Articular chondrocyte of knee joint (primary cell): ENCODE results near the gene SCNM1. TPM values are rescaled to one million over a fixed set of nuclear protein-coding genes. Genes with fewer than 3 reads are reported as not detected.

Experiments used
- total RNA-seq: library from RNA; depleted of rRNA; stranded (reverse); fragments of >200 nt; gene quantifications from 2 replicates; pipeline ENCODE4 v1.2.3, GENCODE V29; 2012

Gene SCNM1, protein sequence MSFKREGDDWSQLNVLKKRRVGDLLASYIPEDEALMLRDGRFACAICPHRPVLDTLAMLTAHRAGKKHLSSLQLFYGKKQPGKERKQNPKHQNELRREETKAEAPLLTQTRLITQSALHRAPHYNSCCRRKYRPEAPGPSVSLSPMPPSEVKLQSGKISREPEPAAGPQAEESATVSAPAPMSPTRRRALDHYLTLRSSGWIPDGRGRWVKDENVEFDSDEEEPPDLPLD
- total RNA-seq, result 26.9 and 37.2 TPM in 2 replicates

DNA sequence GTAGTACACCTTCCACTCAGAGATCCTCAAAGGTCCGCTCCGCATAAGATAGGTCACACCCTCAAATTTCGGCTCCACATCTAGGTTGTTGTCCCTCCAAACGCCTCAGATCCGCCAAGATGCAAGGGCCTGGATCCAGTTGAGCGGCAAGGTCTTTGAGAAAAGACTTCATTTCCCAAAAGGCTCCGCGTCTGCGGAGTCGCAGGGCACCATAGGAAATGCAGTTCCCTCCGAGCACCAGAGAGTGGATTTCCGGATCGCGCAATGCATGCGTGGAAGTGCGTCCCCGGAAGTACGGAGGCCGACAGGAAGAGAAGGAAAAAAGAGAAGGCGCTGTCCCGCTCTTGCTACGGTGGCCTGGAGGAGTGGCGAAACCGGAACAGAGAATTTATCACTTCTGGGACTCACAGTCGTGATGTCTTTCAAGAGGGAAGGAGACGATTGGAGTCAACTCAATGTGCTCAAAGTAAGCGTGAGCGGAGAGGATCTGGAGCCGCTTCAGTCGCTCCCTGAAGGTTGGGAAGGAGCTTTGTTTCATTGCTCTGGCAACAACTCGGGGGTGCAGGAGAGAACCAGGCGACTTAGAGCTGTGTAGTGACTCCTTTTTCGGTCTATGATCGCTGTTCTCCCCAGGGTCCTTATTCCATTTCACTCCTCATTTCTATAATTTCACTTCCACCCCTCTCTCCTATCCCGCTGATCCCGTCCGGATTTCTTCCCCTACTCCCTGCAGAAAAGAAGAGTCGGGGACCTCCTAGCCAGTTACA is at the start of gene SCNM1, which contains the start of gene LYSMD1:
TSS of gene SCNM1 (plus strand) at position 407 of the 767 bp plus-strand sequence. CDS start at position 416, 9 bp downstream.
TSS of gene LYSMD1 (minus strand) at position 165 of the 767 bp plus-strand sequence. CDS start 644 bp downstream, outside the sequence.

DNA sequence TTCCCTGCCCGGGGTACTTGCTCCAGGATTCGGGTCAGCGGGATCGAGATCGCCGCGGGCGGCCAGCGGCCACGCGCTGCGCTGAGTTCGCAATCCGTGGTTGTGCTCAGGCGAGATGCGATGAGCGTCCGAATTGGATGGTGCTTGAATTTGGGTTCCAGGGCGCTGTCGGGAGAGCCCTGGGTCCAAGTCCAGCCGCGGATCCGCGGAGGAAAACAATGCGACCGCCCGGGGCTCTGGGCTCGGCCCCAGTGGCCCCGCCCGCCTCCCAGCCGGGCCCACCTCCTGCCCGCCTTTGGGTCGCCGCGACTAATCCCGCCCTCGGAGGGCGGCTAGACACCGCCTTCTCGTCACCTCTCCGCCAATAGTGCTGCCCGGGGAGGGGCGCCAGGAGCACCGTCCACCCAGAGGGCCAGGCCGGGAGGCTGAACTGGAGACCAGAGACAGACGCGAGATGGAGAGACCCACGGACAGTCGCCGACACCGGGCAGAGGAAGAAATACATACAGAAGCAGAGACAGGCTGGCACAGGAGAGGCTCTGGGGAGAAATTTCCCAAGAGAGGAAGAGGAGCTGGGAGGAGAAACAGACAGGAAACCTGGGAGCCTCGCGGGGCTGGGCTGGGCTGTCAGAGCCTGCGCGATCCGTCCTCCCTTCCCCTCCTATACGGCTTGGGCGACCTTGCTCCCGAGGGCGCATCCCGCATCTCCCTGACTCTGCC is 19.4 kb upstream of the SCNM1 start, which contains the start of gene SEMA6C:
TSS of gene SEMA6C (minus strand) at position 220 of the 720 bp plus-strand sequence. CDS start 4,010 bp downstream, outside the sequence.

DNA sequence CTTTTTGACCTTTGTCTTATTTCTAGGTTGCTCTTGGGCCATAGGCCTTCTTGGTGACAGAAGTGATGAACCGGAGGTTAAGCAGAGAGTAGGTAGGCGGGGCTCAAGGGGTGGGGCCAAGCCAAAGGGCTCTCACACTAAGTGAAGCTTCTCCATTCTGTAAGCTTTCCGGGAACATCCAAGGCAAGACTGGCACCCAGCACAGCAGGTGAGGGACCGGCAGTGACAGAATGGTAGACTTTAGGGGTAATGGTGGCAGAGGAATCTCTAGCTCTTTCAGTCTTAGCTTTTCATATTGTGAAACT is 9.5 kb upstream of the SCNM1 start, which contains the start of gene TNFAIP8L2:
TSS of gene TNFAIP8L2 (plus strand) at position 135 of the 305 bp plus-strand sequence. CDS start 2,049 bp downstream, outside the sequence.

DNA sequence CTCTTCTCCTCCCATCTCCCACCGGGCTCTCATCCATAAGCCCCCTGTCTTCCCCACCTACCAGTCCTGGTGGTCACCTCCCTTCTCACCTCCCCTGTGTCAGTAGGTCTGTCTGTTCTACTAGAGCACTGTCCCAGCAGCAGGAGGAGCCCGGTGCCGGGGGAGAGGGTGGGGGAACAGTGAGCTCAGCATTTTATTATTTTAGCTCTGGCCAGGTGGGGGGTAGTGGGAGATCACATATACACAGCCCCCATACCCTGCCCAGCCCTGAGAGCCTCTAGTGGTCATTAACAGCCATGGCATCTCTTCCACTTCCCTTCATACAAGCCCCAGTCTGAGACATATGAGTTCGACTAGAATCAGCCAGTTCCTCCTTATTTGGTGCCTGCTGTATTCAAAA is 9.9 kb downstream of the SCNM1 start, which contains the start of gene TMOD4:
TSS of gene TMOD4 (minus strand) at position 119 of the 400 bp plus-strand sequence. CDS start 1,106 bp downstream, outside the sequence.

DNA sequence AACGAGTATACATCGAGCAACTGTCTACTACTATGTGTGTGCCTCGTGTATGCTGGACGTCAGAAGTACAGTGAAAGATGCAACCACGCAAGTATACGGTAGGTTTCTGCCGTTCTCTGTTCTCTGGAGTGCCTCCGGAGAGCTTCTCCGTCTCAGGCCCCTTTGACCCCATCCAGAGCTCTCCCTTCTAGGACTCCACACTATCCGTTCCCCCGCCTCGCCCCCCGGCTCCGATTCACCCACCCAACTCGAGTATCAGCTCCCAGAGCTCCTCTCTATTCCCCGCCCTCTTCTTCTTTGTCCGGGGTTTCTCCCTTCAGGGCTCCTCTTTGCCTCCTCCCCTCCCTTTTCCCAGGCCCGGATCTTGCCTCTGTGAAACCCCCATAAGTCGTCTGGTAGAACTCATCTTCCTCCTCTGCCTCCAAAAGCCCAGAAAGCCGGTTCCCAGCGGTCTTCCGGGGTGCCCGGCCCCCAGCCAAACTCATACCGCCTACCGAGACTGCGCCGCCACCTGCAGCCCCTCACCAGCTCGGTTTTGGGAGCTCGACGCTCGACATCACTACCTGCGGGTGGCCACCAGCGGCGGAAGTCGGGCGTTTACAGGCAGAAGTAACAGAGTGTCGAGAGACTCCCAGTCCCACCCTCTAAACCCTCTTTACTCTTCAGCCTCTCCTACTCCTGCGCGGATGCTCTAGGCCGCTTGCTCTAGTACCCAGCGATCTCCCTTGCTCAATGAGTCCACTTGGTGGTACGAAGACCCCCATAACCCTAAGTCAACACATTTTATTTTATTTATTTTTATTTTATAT is 23.9 kb downstream of the SCNM1 start, which contains the start of gene VPS72:
TSS of gene VPS72 (minus strand) at position 561 of the 809 bp plus-strand sequence. CDS start at position 485, 76 bp downstream.

DNA sequence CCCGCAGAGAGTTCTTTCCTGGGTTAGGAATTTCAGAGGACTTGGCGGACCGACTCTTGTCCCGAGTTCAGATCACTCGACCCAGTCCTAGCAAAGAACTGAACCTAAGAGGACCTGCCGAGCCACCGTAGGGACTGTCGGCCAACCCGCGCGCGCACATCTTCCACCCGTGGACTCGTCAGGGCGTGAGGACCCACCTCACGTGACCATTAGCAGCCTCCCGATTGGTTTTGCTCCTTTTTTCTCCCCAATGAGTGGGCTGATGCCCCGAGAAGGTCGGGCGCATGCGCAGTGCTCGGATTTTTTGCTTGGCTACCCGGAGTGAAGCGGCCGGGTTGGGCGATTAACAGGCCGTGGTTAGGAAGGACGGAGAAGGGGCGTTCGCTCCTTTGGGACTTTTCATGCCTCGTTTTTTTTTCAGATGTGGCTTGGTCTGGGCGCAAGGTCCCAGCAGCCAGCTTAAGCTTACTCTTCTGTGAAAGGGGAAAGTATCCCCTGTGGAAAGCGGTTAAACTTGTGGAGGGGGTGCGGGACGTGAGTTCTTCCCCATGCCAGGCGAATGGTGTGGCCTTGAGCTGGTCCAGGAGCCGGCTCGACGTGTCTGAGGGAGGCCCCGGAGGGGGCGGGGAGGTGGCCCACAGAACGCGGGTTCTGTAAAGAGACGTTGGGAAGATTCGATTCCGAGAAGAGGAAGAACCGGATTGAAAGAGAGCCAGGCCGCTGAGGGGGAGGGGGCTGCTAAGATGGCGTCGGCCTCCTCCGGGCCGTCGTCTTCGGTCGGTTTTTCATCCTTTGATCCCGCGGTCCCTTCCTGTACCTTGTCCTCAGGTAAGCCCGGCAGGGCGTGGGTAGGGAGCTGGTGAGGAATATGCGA is 32.5 kb downstream of the SCNM1 start, which contains the start of gene PIP5K1A:
TSS of gene PIP5K1A (plus strand) at position 299 of the 874 bp plus-strand sequence. CDS start at position 744, 445 bp downstream.

Other genes starting within 250 kb of the SCNM1 start
- 41.2 and 44.1 TPM in 2 replicates for gene SETDB1, start 239.8 kb upstream of the SCNM1 start, total RNA-seq
- gene CERS2, start 191.3 kb upstream of the SCNM1 start, total RNA-seq, result 170 and 179 TPM in 2 replicates
- gene ANXA9, start 183.9 kb upstream of the SCNM1 start, total RNA-seq, result 0.22 and 0.39 TPM in 2 replicates
- gene MINDY1, start 159.2 kb upstream of the SCNM1 start, total RNA-seq, result 14.0 and 18.5 TPM in 2 replicates
- 12.3 and 12.6 TPM in 2 replicates for gene PRUNE1, start 157.7 kb upstream of the SCNM1 start, total RNA-seq
- 0.32 and 0.52 TPM in 2 replicates for gene BNIPL, start 129.6 kb upstream of the SCNM1 start, total RNA-seq
- 3.0 and 3.7 TPM in 2 replicates for gene C1orf56, start 118.4 kb upstream of the SCNM1 start, total RNA-seq
- gene CDC42SE1, start 106.5 kb upstream of the SCNM1 start, total RNA-seq, result 41.3 and 48.5 TPM in 2 replicates
- 3.4 and 3.9 TPM in 2 replicates for gene MLLT11, start 105.7 kb upstream of the SCNM1 start, total RNA-seq
- gene GABPB2, start 95.4 kb upstream of the SCNM1 start, total RNA-seq, result 22.0 and 22.9 TPM in 2 replicates
- 1.3 and 1.4 TPM in 2 replicates for gene SEMA6C, start 19.5 kb upstream of the SCNM1 start, total RNA-seq
- not detected in 2 replicates for gene TNFAIP8L2, start 9.5 kb upstream of the SCNM1 start, total RNA-seq
- 7.4 and 9.0 TPM in 2 replicates for gene LYSMD1, start 242 bp upstream of the SCNM1 start, total RNA-seq
- 0.32 and 0.52 TPM in 2 replicates for gene TMOD4, start 9.8 kb downstream of the SCNM1 start, total RNA-seq
- gene VPS72, start 24.1 kb downstream of the SCNM1 start, total RNA-seq, result 32.5 and 34.6 TPM in 2 replicates
- 78.0 and 88.6 TPM in 2 replicates for gene PIP5K1A, start 32.4 kb downstream of the SCNM1 start, total RNA-seq
- 112 and 120 TPM in 2 replicates for gene PSMD4, start 88.6 kb downstream of the SCNM1 start, total RNA-seq
- gene ZNF687, start 116.2 kb downstream of the SCNM1 start, total RNA-seq, result 12.9 and 14.1 TPM in 2 replicates
- gene PI4KB, start 161.3 kb downstream of the SCNM1 start, total RNA-seq, result 43.9 and 44.8 TPM in 2 replicates
- gene RFX5, start 181.1 kb downstream of the SCNM1 start, total RNA-seq, result 30.2 and 34.6 TPM in 2 replicates
- gene SELENBP1, start 206.6 kb downstream of the SCNM1 start, total RNA-seq, result 89.0 and 90.6 TPM in 2 replicates
- 290 and 352 TPM in 2 replicates for gene PSMB4, start 233.4 kb downstream of the SCNM1 start, total RNA-seq